SK-N-SH (cell line): ENCODE measurements around the gene FSIP1. TPM values are rescaled to one million over a fixed set of nuclear protein-coding genes. Genes with fewer than 3 reads are reported as not detected.

Experiments used
- CTCF ChIA-PET: fragments of 300-600, 350-600 bp; formaldehyde crosslinking; extraction: SDS; loops from one replicate; lab custom pipeline; 2021; lab: Yijun Ruan, JAX
- POLR2A ChIA-PET: fragments of 350-600 bp; sonication (Branson Sonifier 250); formaldehyde crosslinking; extraction: SDS; loops from one replicate; lab custom pipeline; 2020; ENCODE audit warnings: antibody characterized with exemption, inconsistent platforms; lab: Yijun Ruan, JAX
- DNase-seq: peaks from one replicate; pipeline ENCODE4 v3.0.0; 2012
- H2AFZ ChIP-seq: fragments of 200-600 bp; sonication (generic); 2 replicates; pipeline ENCODE4 v1.8.1; 2016; ENCODE audit warnings: antibody characterized with exemption, mild to moderate bottlenecking, low read depth
- H3F3A ChIP-seq: fragments of 200-600 bp; sonication (generic); replicated peaks from 2 replicates; pipeline ENCODE3; 2016; ENCODE audit warnings: antibody characterized with exemption, mild to moderate bottlenecking; ENCODE audit not compliant: insufficient read depth
- H3K27ac ChIP-seq, 2 experiments: fragments of 200-500 bp in 1 of 2; fragments of 200-600 bp in 1 of 2; sonication (Bioruptor generic) in 1 of 2; sonication (generic), shearing (Covaris generic) in 1 of 2; 2 replicates each; pipeline versions ENCODE4 v1.5.1 to v1.6.1; 2014 to 2016; ENCODE audit warnings: low read depth in 2 of 2, inconsistent platforms in 1 of 2, low read length in 1 of 2, mild to moderate bottlenecking in 1 of 2, mixed read lengths in 1 of 2
- H3K27me3 ChIP-seq: fragments of 200-600 bp; sonication (generic), shearing (Covaris generic); 2 replicates; pipeline ENCODE4 v1.6.1; 2016; ENCODE audit warnings: mixed run types; ENCODE audit not compliant: insufficient read depth
- H3K36me3 ChIP-seq, 2 experiments: fragments of 200-500 bp in 1 of 2; fragments of 200-600 bp in 1 of 2; sonication (Bioruptor generic) in 1 of 2; sonication (generic) in 1 of 2; replicated peaks in 1 of 2; 2 replicates each; pipeline versions ENCODE3 to v1.5.1; 2014 to 2016; ENCODE audit warnings: low read length in 1 of 2, mild to moderate bottlenecking in 1 of 2; ENCODE audit not compliant: insufficient read depth in 2 of 2, control insufficient read depth in 1 of 2
- H3K4me1 ChIP-seq, 2 experiments: fragments of 200-500 bp in 1 of 2; fragments of 200-600 bp in 1 of 2; sonication (Bioruptor generic) in 1 of 2; sonication (generic), shearing (Covaris generic) in 1 of 2; 2 replicates each; pipeline versions ENCODE4 v1.5.1 to v1.6.1; 2014 to 2016; ENCODE audit warnings: low read depth in 1 of 2, low read length in 1 of 2, mixed run types in 1 of 2; ENCODE audit not compliant: insufficient read depth in 2 of 2, control insufficient read depth in 1 of 2
- H3K4me2 ChIP-seq: fragments of 200-600 bp; sonication (generic), shearing (Covaris generic); 2 replicates; pipeline ENCODE4 v1.6.1; 2017; ENCODE audit warnings: mixed run types
- H3K4me3 ChIP-seq, 2 experiments: fragments of 200-500 bp in 1 of 2; fragments of 200-600 bp in 1 of 2; sonication (Bioruptor generic) in 1 of 2; sonication (generic), shearing (Covaris generic) in 1 of 2; 2 replicates each; pipeline versions ENCODE4 v1.5.1 to v1.8.1; 2014 to 2016; ENCODE audit warnings: low read depth in 2 of 2, inconsistent platforms in 1 of 2, low read length in 1 of 2, mild to moderate bottlenecking in 1 of 2, mixed read lengths in 1 of 2, moderate library complexity in 1 of 2
- H3K79me2 ChIP-seq: fragments of 200-600 bp; sonication (generic); 2 replicates; pipeline ENCODE4 v1.8.1; 2017; ENCODE audit warnings: mild to moderate bottlenecking; ENCODE audit not compliant: insufficient read depth
- H3K9ac ChIP-seq: fragments of 200-600 bp; sonication (generic); 2 replicates; pipeline ENCODE4 v1.6.1; 2017; ENCODE audit warnings: mixed run types
- H3K9me2 ChIP-seq: fragments of 200-600 bp; sonication (generic); 2 replicates; pipeline ENCODE4 v1.6.1; 2017; ENCODE audit warnings: mixed run types
- H3K9me3 ChIP-seq: fragments of 200-600 bp; sonication (generic); 2 replicates; pipeline ENCODE4 v1.6.1; 2017; ENCODE audit warnings: mixed run types, mild to moderate bottlenecking, moderate library complexity
- H4K20me1 ChIP-seq: fragments of 200-600 bp; sonication (generic); 2 replicates; pipeline ENCODE4 v1.6.1; 2017; ENCODE audit warnings: mild to moderate bottlenecking, mixed run types; ENCODE audit not compliant: insufficient read depth
- CHD2 ChIP-seq: fragments of 150-350 bp; IDR thresholded peaks from 2 replicates; pipeline ENCODE4 v1.6.1; 2018; ENCODE audit warnings: low read length; ENCODE audit not compliant: partially characterized antibody
- CTCF ChIP-seq: fragments of 200-600 bp; sonication (generic); IDR thresholded peaks from 2 replicates; pipeline ENCODE4 v1.6.1; 2017; ENCODE audit warnings: antibody characterized with exemption, mild to moderate bottlenecking, moderate library complexity
- EP300 ChIP-seq, 2 experiments: IDR thresholded peaks; 2 replicates each; pipeline versions ENCODE4 v1.4.0 to v1.6.1; 2012; ENCODE audit warnings: borderline replicate concordance in 1 of 2, low read depth in 1 of 2, low read length in 1 of 2
- EZH2phosphoT487 ChIP-seq: fragments of 200-600 bp; sonication (generic); IDR thresholded peaks from 2 replicates; pipeline ENCODE4 v1.6.1; 2017; ENCODE audit warnings: low read depth, mixed run types, mild to moderate bottlenecking, antibody characterized with exemption, moderate library complexity, borderline replicate concordance
- IRF3 ChIP-seq: fragments of 150-350 bp; IDR thresholded peaks from 2 replicates; pipeline ENCODE4 v1.6.1; 2016; ENCODE audit warnings: mild to moderate bottlenecking, low read depth, low read length
- JUND ChIP-seq: IDR thresholded peaks from 2 replicates; pipeline ENCODE4 v1.4.0; 2012
- MAX ChIP-seq: IDR thresholded peaks from 2 replicates; pipeline ENCODE4 v1.4.0; 2012; ENCODE audit warnings: low read depth
- MEF2A ChIP-seq: IDR thresholded peaks from 2 replicates; pipeline ENCODE4 v1.4.0; 2012; ENCODE audit warnings: low read depth, borderline replicate concordance
- NFIC ChIP-seq: IDR thresholded peaks from 2 replicates; pipeline ENCODE4 v1.4.0; 2012; ENCODE audit warnings: borderline replicate concordance
- NRF1 ChIP-seq: IDR thresholded peaks from 2 replicates; pipeline ENCODE4 v1.6.1; 2012; ENCODE audit warnings: low read depth, mild to moderate bottlenecking, low read length
- PBX3 ChIP-seq: IDR thresholded peaks from 2 replicates; pipeline ENCODE4; 2012
- RCOR1 ChIP-seq: fragments of 150-350 bp; IDR thresholded peaks from 2 replicates; pipeline ENCODE4 v1.6.1; 2017; ENCODE audit warnings: antibody characterized with exemption, low read length
- SIN3A ChIP-seq: IDR thresholded peaks from 2 replicates; pipeline ENCODE4 v1.6.1; 2012; ENCODE audit warnings: low read depth, mild to moderate bottlenecking, low read length, moderate library complexity, borderline replicate concordance
- TEAD4 ChIP-seq: IDR thresholded peaks from 2 replicates; pipeline ENCODE4 v1.4.0; 2012; ENCODE audit warnings: mild to moderate bottlenecking, borderline replicate concordance; ENCODE audit not compliant: insufficient read depth
- USF1 ChIP-seq: IDR thresholded peaks from 2 replicates; pipeline ENCODE4 v1.4.0; 2012; ENCODE audit warnings: low read depth, borderline replicate concordance
- USF2 ChIP-seq: fragments of 150-350 bp; IDR thresholded peaks from 2 replicates; pipeline ENCODE4 v1.6.1; 2017; ENCODE audit warnings: antibody characterized with exemption, low read length, low read depth, borderline replicate concordance
- WGBS: methylation state at CpG from one replicate; pipeline ENCODE4 v1.1.6; 2017; ENCODE audit warnings: low lambda C conversion rate; 5-methylcytosine and 5-hydroxymethylcytosine counted together
- polyA plus RNA-seq, 3 experiments: library from polyadenylated mRNA; depleted of rRNA; stranded (reverse); fragments of >200 nt; gene quantifications; 2 replicates each; pipeline ENCODE4 v1.2.3, GENCODE V29; 2012

Gene FSIP1
- polyA plus RNA-seq, 1 of the 3 experiments (the other 2 are of a cell fraction): 0.43 TPM

GRCh38 chr15:39575180-39575579, 207.5 kb downstream of the FSIP1 start:
- CTCF ChIA-PET: no interaction called here
- no peak overlapping the region for H3K9ac ChIP-seq
- DNase-seq: no peak
- no peaks in the 10 kb centered on the region for H3K9me3 ChIP-seq
- TF ChIP-seq MEF2A (no peak), MAX (no peak), USF2 (no peak), EZH2phosphoT487 (no peak), TEAD4 (no peak), USF1 (no peak), IRF3 (no peak), NFIC (no peak), JUND (no peak), SIN3A (no peak), CTCF (no peak), NRF1 (no peak), EP300 (IDR thresholded peaks at IDR 0.05; ENCODE audit: borderline replicate concordance in 1 of 2, low read depth in 1 of 2, low read length in 1 of 2) (no peak), RCOR1 (no peak), PBX3 (no peak), CHD2 (no peak)
- H3F3A ChIP-seq: peaks cover 18% of the 10 kb centered on the region
- H3K4me1 ChIP-seq: peaks cover 0 to 13% of the 10 kb centered on the region in 2 experiments
- H3K4me3 ChIP-seq: no peak overlapping the region
- 98% methylated on average over 6 of the region's 6 CpGs for WGBS
- no peaks in the 10 kb centered on the region for H3K27me3 ChIP-seq
- H3K27ac ChIP-seq: no peak overlapping the region
- H3K36me3 ChIP-seq: no peaks in the 10 kb centered on the region
- no peaks in the 10 kb centered on the region for H3K9me2 ChIP-seq
- H3K4me2 ChIP-seq: no peak overlapping the region
- H2AFZ ChIP-seq: no peak overlapping the region
- POLR2A ChIA-PET: no interaction called here
- H3K79me2 ChIP-seq: no peaks in the 10 kb centered on the region
- no peaks in the 10 kb centered on the region for H4K20me1 ChIP-seq
